Muscle of back (tissue), 11 donors: ENCODE measurements around the gene ACTL8. TPM values are rescaled to one million over a fixed set of nuclear protein-coding genes. Genes with fewer than 3 reads are reported as not detected.

ENCODE experiments used
- DNase-seq, 3 donors: peaks; one replicate each; pipeline versions ENCODE4 v3.0.0 to v3.0.0-alpha.2; 2013
- polyA plus RNA-seq, 10 donors: library from polyadenylated mRNA; unstranded; fragments of 120-200 nt; gene quantifications; one replicate each; pipeline ENCODE4 v1.2.1, GENCODE V29; 2013; ENCODE audit not compliant: insufficient read length in 10 of 10

ACTL8 gene
- polyA plus RNA-seq, 10 donors: 0.12 TPM; not detected in 9

DNA sequence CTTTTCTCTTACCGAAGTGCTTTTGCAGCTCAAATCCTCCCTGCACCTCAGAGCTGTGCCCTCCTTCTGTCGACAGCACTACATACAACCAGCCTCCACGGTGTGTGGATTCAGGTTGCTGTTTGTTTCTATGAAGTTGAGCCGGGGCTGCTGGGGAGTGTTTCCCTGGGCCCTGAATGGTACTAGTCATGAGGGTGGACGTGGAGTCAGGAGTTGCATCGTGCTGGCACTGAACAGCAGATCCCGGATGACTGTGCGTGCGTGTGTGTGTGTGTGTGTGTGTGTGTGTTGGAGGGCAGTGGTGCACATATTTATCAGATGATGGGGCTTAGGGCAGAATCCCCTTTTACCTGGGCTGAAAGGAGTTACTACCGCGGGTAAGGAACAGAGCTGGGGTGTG, 47.0 kb downstream of the ACTL8 start:
- peak in 1 of 3 donors; percentile 32 for DNase-seq

DNA sequence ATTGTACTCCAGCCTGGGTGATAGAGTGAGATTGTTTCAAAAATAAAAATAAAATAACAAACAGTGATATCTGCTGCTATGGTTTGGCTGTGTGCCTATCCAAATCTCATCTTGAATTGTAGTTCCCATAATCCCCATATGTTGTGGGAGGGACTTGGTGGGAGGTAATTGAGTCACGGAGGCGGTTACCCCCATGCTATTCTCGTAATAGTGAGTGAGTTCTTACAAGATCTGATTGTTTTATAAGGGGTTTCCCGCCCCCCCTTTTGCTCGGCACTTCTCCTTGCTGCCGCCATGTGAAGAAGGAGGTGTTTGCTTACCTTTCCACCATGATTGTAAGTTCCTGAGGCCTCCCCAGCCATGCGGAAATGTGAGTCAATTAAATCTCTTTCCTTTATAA, 47.8 kb downstream of the ACTL8 start:
- DNase-seq: no peak

DNA sequence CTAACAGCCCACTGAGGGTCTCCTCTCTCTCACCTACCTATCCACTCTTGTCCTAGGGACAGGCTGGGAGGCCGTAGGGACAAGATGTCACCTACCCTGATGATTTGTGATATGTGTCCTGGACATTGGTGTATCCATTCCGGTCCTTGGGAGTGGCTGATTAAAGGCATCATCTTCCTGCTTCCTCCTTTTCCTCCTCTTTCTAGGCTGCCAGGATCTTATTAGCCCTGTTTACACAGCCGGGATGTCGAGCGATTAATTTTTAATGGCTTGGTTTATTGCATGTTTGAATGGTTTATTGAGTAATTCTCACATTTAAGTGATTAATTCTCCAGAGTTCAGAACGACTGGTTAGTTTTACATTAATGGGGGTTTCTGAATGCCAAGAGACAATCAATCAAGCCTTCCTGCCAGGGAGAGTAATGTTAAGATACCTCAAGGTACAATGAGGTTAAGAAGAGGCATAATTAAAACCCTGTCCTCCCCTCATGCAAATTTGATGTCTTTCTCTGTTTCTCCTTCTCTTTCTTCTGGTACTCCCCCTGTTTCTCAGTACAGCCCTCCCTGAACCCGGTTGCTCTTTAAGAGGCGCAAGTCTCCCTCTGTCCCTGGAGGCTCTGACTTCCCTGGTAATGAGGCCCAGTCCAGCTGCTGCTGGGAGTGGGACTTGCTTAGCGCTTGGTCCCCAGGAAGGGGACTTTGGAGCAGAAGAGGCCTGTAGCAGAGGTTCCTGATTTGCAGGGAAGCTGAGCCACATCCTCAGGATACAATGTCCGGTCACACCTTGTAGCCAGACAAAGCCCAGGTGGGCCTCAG, 50.9 kb downstream of the ACTL8 start:
- no peak for DNase-seq

DNA sequence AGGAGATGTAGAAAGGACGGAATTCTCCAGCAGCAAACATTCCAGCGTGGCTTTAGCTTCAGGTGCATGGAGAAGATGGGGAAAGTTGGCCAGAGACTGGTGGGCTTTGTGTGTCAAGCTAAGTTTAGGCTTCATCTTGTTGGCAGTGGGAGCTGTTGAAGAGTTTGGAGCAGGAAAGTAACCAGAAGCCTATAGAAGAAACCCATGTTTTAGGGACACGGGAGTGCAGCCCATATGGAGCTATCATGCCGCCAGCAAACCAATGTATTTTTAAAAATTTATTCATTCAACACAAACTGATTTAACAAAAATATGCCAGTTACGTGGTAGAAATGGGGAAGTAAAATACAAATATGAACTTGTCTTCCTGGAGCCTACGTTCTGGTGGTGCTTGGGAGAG, 53.7 kb downstream of the ACTL8 start:
- no peak for DNase-seq

DNA sequence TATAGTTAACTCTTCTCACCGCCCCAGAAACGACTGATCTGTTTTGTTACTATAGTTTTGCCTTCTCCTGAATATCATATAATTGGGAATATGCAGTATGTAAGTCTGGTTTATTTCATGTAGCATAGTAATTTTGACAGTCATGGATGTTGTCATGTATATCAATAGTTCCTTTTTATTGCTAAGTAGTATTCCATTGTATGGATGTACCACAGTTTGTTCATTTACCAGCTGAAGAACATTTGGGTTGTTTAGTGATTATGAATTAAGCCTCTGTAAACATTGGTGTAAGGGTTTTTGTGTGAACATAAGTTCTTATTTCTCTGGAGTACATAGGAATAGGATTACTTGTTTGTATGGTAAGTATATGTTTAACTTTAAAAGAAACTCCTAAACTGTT, 55.5 kb downstream of the ACTL8 start:
- DNase-seq: no peak

DNA sequence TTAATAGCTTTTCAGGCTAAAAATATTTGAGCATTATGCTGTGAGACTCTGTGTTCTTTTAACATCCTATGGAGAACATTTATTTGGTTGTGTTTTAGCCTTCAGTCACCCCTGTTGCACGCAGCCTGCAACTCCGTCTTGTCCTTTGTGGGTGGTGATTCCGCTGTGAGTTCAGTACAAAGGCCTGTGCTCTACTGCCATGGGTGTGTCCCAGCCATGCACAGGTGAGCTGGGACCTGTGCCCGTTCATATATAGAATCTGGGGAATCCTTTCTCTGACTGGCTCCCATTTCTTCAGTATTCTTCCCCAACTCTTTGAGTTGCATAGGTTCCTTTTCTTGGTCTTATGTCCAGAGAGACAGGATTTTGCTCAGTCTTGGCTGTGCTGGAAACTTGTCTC, 61.4 kb downstream of the ACTL8 start:
- no peak for DNase-seq

DNA sequence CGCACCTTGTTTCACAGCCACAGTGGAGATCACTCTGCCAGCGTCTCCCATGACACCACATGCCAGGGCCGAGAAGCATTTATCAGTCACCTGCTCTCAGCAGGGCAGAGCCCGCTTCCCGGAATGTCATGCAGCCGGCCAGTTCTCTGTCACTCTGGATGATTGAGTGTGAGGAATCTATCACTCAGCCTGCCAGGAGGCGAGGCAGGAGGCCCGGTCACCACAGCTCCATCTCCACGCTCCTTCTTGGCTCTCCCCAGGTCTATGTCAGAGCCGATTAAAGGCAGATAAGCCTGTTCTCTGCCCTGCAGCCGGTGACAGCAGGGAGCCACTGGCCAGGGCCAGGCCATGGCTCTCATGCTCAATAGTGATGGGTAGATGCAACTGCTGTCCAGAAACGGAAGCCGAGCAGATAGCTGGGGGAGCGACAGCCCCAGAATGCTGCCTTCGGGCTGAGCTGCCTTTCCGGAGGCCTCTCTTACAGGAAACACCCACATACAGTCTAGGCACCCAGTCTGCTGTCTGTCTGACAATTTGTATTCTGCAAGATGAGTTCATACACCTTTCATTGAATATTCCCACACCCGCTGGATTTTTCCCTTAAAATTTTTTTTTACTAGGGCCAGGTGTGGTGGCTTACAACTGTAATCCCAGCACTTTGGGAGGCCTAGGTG, 64.1 kb downstream of the ACTL8 start:
- DNase-seq: peak in 2 of 3 donors; percentile 12 to 40

DNA sequence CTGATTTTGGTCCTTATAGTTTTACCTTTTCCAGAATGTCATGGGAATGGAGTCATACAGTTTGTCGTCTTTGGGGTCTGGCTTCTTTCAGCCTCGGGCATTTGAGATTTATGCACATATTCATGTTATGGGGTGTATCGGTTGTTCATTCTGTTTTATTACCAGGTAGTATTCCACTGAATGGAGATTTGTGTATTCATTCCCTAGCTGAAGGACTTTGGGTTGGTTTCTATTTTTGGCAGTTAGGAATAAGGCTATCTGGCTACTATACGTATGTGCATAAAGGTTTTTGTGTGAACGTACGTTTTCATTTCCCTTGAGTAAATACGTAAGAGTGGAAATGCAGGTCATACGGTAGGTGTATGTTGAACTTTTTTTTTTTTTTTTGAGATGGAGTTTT, 65.1 kb downstream of the ACTL8 start:
- DNase-seq: no peak

DNA sequence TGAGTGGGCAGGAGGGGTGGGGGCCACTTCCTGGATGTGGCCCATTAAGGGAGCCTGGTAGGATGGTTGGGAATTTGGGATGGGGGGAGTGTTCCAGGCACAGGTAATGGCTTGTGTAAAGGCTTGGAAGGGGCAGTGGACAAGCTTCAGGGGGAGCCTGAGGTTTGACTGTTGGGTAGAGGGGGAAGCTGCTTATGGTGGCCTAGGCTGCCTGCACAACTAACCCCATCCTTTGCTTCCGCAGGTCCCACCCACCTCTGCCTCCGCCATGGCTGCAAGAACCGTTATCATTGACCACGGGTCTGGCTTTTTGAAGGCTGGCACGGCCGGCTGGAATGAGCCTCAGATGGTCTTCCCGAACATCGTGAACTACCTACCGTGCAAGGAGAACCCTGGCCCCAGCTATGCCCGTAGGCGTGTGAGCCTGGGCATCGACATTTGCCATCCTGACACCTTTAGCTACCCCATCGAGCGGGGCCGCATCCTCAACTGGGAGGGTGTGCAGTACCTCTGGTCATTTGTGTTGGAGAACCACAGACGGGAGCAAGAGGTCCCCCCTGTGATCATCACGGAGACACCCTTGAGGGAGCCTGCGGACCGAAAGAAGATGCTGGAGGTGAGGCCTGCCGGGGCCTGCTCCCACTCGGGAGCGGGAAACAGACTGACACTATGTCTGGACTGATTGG, 67.8 kb downstream of the ACTL8 start:
- no peak for DNase-seq

DNA sequence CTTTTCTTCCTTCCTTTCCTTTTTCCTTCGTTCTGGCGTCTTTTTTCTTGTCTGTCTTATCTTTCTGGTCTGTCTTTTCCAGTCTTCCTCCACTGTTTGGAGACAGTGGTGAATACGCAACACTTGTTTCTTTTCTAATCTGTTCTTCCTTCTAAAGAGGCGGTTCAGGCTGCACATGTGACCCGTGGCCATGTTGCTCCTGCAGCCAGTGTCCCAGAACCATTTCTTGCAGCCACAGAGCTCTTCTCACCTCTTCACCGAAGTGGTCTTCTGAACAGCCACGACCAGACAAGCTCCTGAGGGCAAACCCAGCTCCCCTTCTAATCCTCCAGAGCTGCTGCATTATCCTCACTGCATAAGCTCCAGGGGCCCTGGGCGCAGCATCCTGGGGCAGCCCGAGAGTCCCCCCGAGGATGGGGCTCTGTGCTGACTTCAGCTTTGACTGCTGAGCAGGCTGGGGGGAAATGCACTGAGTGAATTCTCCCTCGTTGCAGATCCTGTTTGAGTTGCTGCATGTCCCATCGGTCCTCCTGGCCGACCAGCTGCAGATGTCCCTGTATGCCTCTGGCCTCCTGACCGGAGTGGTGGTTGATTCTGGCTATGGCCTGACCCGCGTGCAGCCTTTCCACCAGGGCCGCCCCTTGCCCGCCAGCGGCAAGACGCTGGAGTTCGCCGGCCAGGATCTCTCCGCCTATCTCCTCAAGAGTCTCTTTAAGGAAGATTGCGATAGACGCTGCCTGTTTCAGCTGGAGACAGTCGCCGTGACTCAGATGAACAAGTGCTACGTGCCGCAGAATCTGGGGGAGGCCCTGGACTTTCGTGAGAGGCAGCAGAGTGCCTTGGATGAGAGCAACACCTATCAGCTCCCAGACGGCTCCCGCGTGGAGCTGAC, 70.4 kb downstream of the ACTL8 start:
- DNase-seq: no peak

DNA sequence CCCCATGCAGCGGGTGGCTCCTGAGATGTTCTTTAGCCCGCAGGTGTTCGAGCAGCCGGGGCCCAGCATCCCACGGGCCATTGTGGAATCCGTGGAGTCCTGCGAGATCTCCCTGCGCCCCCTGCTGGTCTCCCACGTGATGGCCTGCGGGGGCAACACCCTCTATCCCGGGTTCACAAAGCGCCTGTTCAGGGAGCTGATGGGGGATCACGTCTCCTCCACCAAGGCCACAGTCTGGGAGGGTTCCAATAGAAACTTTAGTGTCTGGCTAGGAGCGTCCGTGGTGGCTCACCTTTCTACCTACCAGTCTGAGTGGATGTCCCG, 71.0 kb downstream of the ACTL8 start:
- peak in 2 of 3 donors; percentile 13 to 50 for DNase-seq

DNA sequence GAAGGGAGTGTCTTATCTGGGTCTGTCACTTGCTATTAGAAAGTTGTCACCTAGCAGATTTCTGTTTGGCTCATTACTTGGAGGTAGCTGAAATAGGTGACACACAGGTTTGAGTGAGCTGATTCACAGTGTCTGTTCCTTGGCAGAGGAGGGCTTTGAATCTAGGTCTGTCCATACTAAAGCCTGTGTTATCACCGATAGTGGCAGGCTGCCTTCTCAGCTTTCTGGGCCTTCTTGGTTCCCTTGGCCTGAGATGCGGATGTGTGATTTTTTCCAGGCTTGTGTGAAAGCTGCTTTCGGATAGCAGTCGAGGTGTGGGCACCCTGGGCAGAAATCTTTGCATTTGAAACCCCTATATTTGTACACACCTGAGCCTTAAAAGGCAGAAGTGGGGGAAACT, 73.9 kb downstream of the ACTL8 start:
- DNase-seq: no peak

DNA sequence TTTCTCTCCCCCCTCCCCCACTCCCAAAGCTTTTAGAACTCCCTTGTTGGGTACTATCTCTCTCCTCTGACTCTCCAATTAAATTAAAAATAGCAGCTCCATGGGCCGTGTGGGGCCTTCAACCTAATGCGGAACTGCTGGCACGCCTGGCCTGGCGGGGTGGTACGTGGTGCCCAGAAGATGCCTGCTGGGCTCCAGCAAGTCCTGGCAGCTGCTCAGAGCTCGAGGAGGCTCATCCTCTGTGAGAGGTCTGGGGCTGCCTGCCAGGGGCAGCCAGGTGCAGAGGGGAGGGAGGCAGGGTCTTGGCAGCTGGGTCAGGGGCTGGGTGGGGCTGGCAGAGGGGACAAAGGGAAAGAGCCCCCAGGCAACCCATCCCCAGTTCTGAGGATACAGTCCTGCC, 74.4 kb downstream of the ACTL8 start:
- DNase-seq: peak in 2 of 3 donors; percentile 6

DNA sequence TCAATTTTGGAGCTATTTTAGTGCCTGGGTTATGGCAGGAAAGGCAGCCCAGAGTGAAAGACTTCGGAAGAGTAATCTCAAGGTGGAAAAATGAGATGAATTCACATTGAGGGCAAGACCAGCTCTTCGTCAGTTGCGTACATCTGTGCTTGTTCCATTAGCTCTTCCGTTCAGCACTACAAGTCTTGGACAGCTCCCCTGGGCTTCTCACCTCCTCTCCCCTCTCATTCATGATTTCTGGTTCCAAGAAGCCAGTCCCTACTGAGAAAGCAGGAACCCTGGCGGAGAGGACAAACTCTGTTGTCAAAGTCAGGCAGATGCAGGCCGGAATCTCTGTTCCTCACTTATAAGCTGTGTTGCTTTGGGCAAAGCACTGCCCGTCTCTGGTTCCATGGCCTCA, 76.5 kb downstream of the ACTL8 start:
- DNase-seq: peak; percentile 54 to 76 (median 67)

DNA sequence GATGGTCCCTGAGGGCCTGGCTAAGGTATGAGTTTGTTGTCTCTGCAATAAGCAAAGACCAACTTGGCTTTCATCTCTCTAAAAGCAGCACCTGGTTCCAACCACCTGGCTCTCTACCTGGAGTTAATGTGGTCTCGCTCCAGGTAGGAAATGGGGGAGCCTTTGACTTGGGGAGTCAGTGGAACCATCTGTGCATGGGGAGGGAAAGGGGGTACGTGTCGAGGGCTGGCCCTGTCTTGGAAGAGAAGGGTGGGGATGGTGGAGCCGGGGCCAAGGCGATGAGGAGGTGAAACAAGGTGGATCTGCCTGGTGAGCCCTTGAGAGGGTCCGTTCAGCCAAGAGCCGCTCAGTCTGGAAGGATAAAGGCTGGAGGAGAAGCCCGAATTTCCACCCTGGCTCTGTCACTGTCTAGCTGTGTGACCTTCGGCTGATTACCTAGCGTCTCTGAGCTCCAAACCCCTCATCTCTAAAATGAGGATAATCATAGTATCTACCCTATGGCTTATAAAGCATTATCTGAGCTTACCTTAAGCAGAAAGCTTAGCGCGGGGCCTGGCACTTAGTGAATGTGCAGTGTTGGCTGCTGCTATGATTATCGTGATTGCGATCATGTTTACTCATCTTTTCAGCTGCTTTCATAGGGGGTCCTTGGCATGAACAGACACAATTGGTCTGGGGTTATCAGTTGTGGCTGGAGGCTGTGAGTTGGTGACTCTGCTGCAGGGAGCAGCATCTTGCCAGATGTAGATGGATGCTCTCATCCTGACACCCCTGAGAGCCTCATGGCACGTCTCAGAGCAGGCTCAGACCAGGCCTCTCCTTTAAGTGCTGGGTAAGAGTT, 78.7 kb downstream of the ACTL8 start:
- no peak for DNase-seq

DNA sequence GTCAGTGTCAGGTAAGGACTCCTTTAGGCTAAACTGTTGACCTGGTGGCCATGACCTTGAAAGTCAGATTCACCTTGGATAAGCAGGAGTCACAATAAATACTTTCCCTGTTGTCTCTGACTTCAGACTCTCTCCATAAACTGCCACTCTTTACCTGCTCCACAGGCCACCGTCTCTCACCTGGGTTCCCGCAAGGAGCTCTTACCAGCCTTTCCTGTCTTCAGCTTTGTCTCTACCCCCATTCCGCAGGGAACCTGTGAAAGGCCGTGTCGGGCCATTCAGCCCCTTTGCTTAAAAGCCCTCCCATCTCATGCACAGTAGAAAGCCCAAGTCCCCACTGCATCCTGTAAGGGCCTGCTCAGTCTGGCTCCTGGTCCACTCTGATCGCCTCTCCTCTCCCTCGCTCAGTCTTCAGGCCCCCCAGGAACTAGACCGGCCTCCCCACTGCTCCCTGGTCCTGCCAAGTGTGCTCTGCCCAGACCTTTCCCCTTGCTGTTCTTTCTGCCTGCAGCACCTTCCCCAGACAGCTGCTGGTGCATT, 79.5 kb downstream of the ACTL8 start:
- no peak for DNase-seq

DNA sequence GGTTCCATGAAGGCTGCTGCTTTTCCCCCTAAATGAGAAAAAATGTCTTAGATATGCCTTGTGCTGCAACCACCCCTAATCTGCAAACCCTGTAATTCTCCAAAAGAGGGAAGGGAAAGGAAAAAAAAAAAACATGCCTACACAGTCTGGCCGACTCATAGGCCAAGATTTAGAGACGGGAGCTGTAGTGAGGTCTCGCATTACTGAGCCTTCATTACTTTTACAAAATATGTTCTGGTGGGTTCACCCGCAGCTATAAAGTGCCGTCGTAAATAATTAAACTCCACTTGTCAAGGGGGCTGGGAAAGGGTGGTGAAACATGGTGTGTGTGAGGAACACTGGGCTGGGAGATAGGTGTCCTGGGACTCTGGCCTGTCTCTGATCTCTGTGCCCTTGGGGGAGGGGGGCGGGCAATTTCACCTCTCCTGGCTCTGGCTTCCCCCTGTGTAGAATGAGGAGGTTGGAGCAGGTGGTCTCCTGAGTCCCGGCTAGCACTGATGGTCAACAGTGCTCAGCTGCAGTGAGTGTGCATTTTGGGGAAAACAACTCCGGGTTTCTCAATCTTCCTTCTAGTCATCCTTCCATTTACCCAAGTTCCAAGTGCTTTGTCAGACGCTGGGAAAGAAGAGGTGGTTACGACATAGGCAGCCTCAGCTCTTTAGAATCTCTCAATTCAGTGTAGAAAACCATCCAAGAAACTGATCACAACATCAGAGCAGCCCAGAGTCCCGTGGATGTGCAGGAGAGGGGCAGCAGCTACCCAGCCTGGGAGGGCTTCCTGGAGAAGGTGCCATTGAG, 82.3 kb downstream of the ACTL8 start:
- DNase-seq: no peak

DNA sequence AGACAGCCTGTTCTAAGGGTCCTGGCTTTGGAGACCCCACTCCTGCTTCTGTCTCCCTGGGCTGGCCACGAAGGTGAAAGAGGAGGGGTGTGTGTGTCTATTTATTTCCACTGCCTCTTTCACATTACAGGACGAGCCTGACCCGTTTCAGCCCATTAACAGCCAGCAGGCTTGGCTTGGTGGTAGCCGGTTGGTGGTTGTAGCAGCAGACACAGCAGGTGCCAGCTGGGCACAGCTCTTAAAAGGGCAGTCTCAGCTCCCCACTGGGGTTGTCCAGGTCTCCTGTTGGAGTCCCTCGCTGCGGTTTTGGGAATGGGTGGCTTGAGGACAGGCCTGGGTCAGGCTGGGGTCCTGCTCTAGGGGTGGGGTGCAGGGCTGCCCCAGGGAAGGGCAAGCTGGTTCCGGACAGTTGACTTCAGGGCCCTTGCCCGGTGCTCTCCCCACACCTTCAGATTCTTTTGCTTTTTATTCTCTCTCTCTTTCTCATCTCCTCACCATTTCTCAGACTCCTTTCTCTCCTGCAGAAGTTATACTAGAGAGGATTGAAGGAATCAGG, 84.6 kb downstream of the ACTL8 start:
- DNase-seq: no peak

DNA sequence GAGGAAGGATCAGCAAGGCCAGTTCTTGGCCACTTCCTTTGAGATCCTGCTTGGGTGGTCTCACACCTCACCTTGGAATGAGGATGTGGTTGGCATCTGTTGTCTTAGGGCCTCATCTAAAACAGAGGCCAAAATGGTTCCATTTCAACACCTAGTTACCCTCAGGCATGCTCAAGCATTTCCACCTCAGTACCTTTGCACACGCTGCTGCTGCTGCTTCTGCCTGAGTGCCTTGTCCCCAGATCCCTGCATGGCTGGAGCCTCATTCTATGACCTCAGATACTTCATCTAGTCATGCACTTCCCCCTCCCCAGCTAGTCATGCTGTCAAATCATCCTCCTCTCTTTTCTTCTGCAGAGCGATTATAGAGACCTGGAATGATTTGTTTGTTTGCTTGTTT, 86.8 kb downstream of the ACTL8 start:
- DNase-seq: no peak

DNA sequence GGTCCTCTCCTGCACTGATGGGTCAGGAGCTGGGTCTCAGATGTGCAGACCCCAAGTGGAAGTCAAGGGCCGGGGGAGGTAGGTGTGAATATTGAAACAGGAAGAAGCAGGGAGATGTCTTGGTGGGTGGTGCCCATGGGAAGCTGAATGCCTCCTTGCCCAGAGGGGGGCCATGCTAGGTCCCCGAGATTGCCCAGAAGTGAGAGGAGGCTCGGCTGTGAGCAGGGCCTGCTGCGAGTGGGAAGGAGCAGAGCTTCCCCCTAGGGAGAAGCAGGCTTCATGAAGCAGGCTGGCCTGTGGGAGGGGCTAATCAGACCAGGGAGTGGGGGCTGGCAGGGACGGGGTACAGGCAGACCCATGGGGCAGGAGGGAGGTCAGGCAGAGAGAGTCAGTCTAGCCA, 87.6 kb downstream of the ACTL8 start:
- DNase-seq: no peak
